ENCODE data around the gene BRIP1. TPM values are rescaled to one million over a fixed set of nuclear protein-coding genes. Genes with fewer than 3 reads are reported as not detected.

Gene BRIP1
- total and polyA plus RNA-seq, 2 donors (not counting 3 experiments of a cell fraction or from before 2014, with no cell fraction given) = 1.8 to 12.1 TPM

DNA sequence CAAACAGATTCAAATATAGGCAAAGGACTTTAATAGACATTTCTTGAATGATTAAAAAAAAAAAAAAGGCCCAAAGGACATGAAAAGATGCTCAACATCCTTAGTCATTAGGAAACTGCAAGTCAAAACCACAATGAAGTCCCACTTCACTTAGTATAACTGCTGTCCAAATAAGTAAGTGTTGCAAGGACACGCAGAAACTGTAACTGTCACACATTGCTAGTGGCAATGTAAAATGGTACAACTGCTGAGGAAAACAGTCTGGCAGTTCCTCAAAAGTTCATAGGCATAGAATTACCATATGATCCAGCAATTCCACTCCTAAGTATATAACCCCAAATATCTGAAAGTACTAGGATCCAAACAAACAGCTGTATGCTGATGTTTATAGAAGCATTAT lies 112.7 kb downstream of the BRIP1 start:
- POLR2A ChIA-PET = no interaction called here
- dilution Hi-C loops (cut with MboI; ENCODE audit: extremely low pct_ligation_motif_present, low sequenced_read_pairs) = no loop called here
- Histone ChIP-seq H3K4me2 (ENCODE audit: insufficient read depth, low read length) (no peak overlapping the region), H3K27ac (ENCODE audit: insufficient read depth, low read depth, low read length) (no peak overlapping the region), H4K20me1 (replicated peaks; ENCODE audit: control insufficient read depth, extremely low read depth, insufficient read depth, low read length) (no peaks in the 10 kb centered on the region), H3K4me3 (replicated peaks in 1 of 3; ENCODE audit: insufficient read depth in 1 of 3, low read depth in 1 of 3, low read length in 3 of 3) (no peak overlapping the region), H3K4me1 (ENCODE audit: control insufficient read depth, extremely low read depth, insufficient read depth, low read length) (no peaks in the 10 kb centered on the region), H3K9me1 (replicated peaks; ENCODE audit: control insufficient read depth, extremely low read depth, insufficient read depth, low read length) (no peaks in the 10 kb centered on the region), H3K9me3 (replicated peaks; ENCODE audit: control insufficient read depth, insufficient read depth, low read length) (no peaks in the 10 kb centered on the region), H3K9ac (replicated peaks; ENCODE audit: extremely low read depth, insufficient read depth, low read length) (no peak overlapping the region), H3K36me3 (ENCODE audit: control insufficient read depth in 2 of 2, extremely low read depth in 1 of 2, insufficient read depth in 2 of 2, low read length in 2 of 2) (no peaks in the 10 kb centered on the region), H2AFZ (ENCODE audit: low read depth, low read length) (no peak overlapping the region), H3K27me3 (ENCODE audit: control insufficient read depth in 2 of 2, insufficient read depth in 2 of 2, low read length in 2 of 2) (no peaks in the 10 kb centered on the region), H3K79me2 (ENCODE audit: control insufficient read depth, insufficient read depth, low read length) (no peaks in the 10 kb centered on the region)
- intact Hi-C loops (cut with micrococcal nuclease) = no loop called here
- FAIRE-seq = no peak
- no peak for DNase-seq (ENCODE audit: low read depth, low spot score)
- TF ChIP-seq POLR2AphosphoS5 (IDR thresholded peaks at IDR 0.05; ENCODE audit: insufficient read depth, low read depth, low read length) (no peak), FOS (IDR thresholded peaks at IDR 0.05; ENCODE audit: borderline replicate concordance, insufficient read depth, low read length) (no peak), CTCF (IDR thresholded peaks at IDR 0.05; ENCODE audit: extremely low read depth in 1 of 2, insufficient read depth in 1 of 2, low read depth in 1 of 2, low read length in 2 of 2) (no peak), MYC (IDR thresholded peaks at IDR 0.05; ENCODE audit: low read depth, low read length) (no peak), MAX (IDR thresholded peaks at IDR 0.05; ENCODE audit: insufficient read depth, insufficient read length) (no peak), POLR2A (IDR thresholded peaks at IDR 0.05; ENCODE audit: low read depth, low read length) (no peak), GATA2 (IDR thresholded peaks at IDR 0.05; ENCODE audit: insufficient read depth, insufficient read length, low read depth, low read length) (no peak), EZH2 (IDR thresholded peaks at IDR 0.05; ENCODE audit: borderline replicate concordance, low read depth, low read length, severe bottlenecking) (no peak), JUN (IDR thresholded peaks at IDR 0.05; ENCODE audit: borderline replicate concordance, insufficient read depth, insufficient read length, low read depth) (no peak)
- CTCF ChIA-PET = no interaction called here
- no TSS peak for BruUV-seq (replicated peaks)
